Activated CD4-positive, alpha-beta T cell treated with anti-CD3 and anti-CD28 coated beads for 36 hours (primary cell): ENCODE results near the gene LEO1. TPM values are rescaled to one million over a fixed set of nuclear protein-coding genes. Genes with fewer than 3 reads are reported as not detected.
"Not testable (repeated sequence)": the region's sequence is repeated elsewhere in the genome, so short reads cannot be mapped to it uniquely, and the experiment has no call there.

Source experiments
- ATAC-seq: fragments of 200-7000 bp; cut with Tn5 transposase; one replicate; pipeline ENCODE4 v1.10.0; 2021; ENCODE audit warnings: mild to moderate bottlenecking, moderate library complexity
- CTCF ChIA-PET: fragments of 350-600 bp; sonication (Branson Sonifier 250); formaldehyde crosslinking; loops from one replicate; lab custom pipeline; 2021; ENCODE audit warnings: antibody characterized with exemption; lab: Charles Lee
- POLR2A ChIA-PET: fragments of 350-600 bp; sonication (Branson Sonifier 250); formaldehyde crosslinking; loops from one replicate; lab custom pipeline; 2021; ENCODE audit warnings: antibody characterized with exemption, inconsistent platforms; lab: Charles Lee
- DNase-seq: peaks from one replicate; pipeline ENCODE4 v3.0.0-alpha.2; 2020
- H3K27ac Mint-ChIP-seq: one replicate; pipeline ENCODE4 v1.8.0; 2021; ENCODE audit warnings: mixed read lengths
- H3K27me3 Mint-ChIP-seq: one replicate; pipeline ENCODE4 v1.8.0; 2021; ENCODE audit warnings: mixed read lengths
- H3K36me3 Mint-ChIP-seq: one replicate; pipeline ENCODE4 v1.8.0; 2021; ENCODE audit warnings: low read depth, mixed read lengths
- H3K4me1 Mint-ChIP-seq: one replicate; pipeline ENCODE4 v1.8.0; 2021; ENCODE audit warnings: mixed read lengths
- H3K4me3 Mint-ChIP-seq: one replicate; pipeline ENCODE4 v1.8.0; 2021; ENCODE audit warnings: mild to moderate bottlenecking, moderate library complexity, mixed read lengths
- H3K9me3 Mint-ChIP-seq: one replicate; pipeline ENCODE4 v1.8.0; 2021; ENCODE audit warnings: low read depth, mixed read lengths
- intact Hi-C, 2 experiments: fragments of 100-400 bp; cut with DNase I in 1 of 2; cut with micrococcal nuclease in 1 of 2; formaldehyde crosslinking; loops; one replicate each; pipeline versions ENCODE4 v1.14.2 to v1.15.1; 2022 to 2024; cut with DNase I, micrococcal nuclease
- total RNA-seq, 2 experiments: library from RNA; stranded (reverse); gene quantifications; one replicate each; pipeline ENCODE4 v1.2.3, GENCODE V29; 2021

The LEO1 gene
- total RNA-seq, 2 experiments from 2014 or later, result 31.4 to 40.0 TPM

DNA sequence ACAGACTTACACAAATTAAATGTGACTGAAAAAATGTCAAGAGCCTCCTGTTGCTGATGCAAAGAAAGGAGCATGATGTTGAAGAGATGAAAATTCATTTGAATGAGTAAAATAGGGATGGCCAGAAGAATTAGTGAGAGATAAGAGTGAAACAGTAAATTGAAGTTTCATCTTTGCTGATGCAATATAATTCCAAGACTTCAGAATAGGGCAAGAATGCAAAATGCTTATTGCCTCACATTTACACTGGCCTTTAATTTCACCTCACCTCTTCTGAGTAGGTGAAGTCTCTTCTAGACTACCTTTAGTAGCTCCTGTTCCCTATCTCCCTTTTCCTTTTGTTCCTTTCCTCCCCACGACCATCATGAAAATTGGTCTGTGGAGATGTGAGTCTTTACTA lies 32.1 kb upstream of the LEO1 start:
- peaks cover 4% of the 10 kb centered on the region for H3K36me3 Mint-ChIP-seq
- POLR2A ChIA-PET, result interaction anchor here (0.6 kb wide), 1 partner anchor 124 kb away, joined by 3 read pairs; no protein-coding TSS in a partner anchor
- no peaks in the 10 kb centered on the region for H3K27me3 Mint-ChIP-seq
- intact Hi-C loops, result no loop called here
- peaks cover 2% of the 10 kb centered on the region for H3K9me3 Mint-ChIP-seq
- CTCF ChIA-PET, result interaction anchor here (1.4 to 1.5 kb wide), 2 partner anchors 18 to 26 kb away, joined by 3 to 4 read pairs; no protein-coding TSS in a partner anchor
- H3K4me3 Mint-ChIP-seq, result no peak overlapping the region
- no peak for ATAC-seq
- DNase-seq, result no peak
- peaks cover 48% of the 10 kb centered on the region for H3K4me1 Mint-ChIP-seq
- H3K27ac Mint-ChIP-seq, result no peak overlapping the region

DNA sequence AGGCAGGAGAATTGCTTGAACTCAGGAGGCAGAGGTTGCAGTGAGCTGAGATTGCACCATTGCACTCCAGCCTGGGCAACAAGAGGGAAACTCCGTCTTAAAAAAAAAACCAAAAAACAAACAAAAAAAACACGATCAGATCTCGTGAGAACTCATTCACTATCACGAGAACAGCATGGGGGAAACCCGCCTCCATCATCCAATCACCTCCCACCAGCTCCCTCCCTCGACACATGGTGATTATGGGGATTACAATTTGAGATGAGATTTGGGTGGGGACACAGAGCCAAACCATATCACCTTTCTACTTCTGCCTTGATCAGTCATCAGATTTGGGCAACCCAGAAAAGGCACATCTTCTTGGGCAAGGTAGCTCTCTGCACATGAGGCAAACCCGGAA lies 31.5 kb upstream of the LEO1 start:
- CTCF ChIA-PET, result interaction anchor here (0.6 to 1.4 kb wide), 2 partner anchors 19 to 265 kb away, joined by 3 read pairs; no protein-coding TSS in a partner anchor

DNA sequence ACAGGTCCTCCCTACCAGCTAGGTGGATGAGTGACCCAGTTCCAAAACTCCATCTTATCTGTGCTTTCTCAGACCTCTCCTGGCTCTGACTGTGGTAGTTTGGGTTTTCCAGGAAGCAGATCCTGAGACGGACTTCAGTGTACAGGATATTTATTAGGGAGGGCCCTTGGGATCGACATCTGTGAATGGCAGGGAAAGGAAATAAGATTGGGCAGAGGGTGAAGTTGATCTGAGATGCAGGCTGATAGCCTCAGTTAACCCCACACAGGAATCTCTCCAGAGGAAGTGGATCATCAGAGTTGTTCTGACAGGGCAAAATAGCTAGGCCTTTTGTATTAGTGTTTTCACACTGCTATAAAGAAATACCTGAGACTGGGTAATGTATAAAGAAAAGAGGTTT lies 30.8 kb upstream of the LEO1 start:
- ATAC-seq (no peak), DNase-seq (no peak)
- Mint-ChIP-seq H3K4me3 (no peak overlapping the region), H3K27me3 (no peaks in the 10 kb centered on the region), H3K9me3 (peaks cover 2% of the 10 kb centered on the region), H3K4me1 (peaks cover 38% of the 10 kb centered on the region), H3K27ac (no peak overlapping the region), H3K36me3 (peaks cover 4% of the 10 kb centered on the region)
- ChIA-PET CTCF (no interaction called here), POLR2A (no interaction called here)
- intact Hi-C loops, result no loop called here

More for the DNA sequence above, 31.5 kb upstream of the LEO1 start:
- H3K9me3 Mint-ChIP-seq, H3K36me3 Mint-ChIP-seq, ATAC-seq, DNase-seq, intact Hi-C loops, H3K27ac Mint-ChIP-seq, H3K27me3 Mint-ChIP-seq, H3K4me3 Mint-ChIP-seq: not testable (repeated sequence)
- peaks cover 42% of the 10 kb centered on the region for H3K4me1 Mint-ChIP-seq
- POLR2A ChIA-PET, result interaction anchor here (0.6 kb wide), 1 partner anchor 124 kb away, joined by 3 read pairs; no protein-coding TSS in a partner anchor

DNA sequence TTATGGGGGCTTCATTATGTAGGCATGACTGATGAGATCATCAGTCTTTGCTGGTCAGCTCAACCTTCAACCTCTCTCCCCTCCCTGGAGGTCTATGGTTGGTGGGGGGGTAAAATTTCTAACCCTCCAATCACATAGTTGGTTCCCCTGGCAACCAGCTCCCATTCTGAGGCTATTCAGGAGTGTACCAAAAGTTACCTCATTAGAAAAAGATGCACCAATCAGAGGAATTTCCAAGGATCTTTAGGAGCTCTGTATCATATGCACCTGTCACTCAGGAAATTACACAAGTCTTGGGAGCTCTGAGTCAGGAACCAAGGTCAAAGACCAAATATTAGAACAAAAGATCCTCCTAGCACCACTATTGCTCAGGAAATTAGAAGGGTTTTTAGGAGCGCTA lies 21.4 kb upstream of the LEO1 start:
- intact Hi-C loops, result no loop called here
- H3K9me3 Mint-ChIP-seq, result no peaks in the 10 kb centered on the region
- no peaks in the 10 kb centered on the region for H3K4me1 Mint-ChIP-seq
- no peak for ATAC-seq
- no peak overlapping the region for H3K4me3 Mint-ChIP-seq
- H3K27ac Mint-ChIP-seq, result no peak overlapping the region
- no peak for DNase-seq
- ChIA-PET POLR2A (no interaction called here), CTCF (interaction anchor here (1.1 kb wide), 1 partner anchor 13 kb away, joined by 3 read pairs; no protein-coding TSS in a partner anchor)
- H3K36me3 Mint-ChIP-seq, result no peaks in the 10 kb centered on the region
- H3K27me3 Mint-ChIP-seq, result no peaks in the 10 kb centered on the region

DNA sequence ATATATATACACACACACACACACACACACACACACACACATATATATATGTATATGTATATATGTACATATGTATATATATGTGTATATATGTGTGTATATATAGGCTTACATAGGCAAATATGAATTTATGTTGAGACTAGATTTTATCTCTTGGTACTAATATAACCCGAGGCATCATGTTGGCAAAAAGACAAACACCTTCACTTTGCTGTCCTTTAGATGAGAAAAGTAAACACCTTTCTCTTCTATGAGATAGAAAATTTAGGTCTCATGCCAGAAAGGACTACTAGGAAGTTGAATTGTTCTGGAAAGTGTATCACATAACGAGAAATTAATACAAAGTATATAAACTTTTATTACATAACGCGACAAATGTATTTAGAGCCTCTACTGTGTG lies 19.6 kb upstream of the LEO1 start:
- Mint-ChIP-seq H3K36me3 (no peaks in the 10 kb centered on the region), H3K27me3 (no peaks in the 10 kb centered on the region), H3K9me3 (no peaks in the 10 kb centered on the region), H3K27ac (no peak overlapping the region), H3K4me3 (no peak overlapping the region), H3K4me1 (no peaks in the 10 kb centered on the region)
- ChIA-PET POLR2A (interaction anchor here (0.7 kb wide), 1 partner anchor 25 kb away, joined by 3 read pairs; no protein-coding TSS in a partner anchor), CTCF (interaction anchor here (0.7 kb wide), 1 partner anchor 14 kb away, joined by 3 read pairs; no protein-coding TSS in a partner anchor)
- intact Hi-C loops, result no loop called here
- ATAC-seq, result no peak
- DNase-seq, result no peak

DNA sequence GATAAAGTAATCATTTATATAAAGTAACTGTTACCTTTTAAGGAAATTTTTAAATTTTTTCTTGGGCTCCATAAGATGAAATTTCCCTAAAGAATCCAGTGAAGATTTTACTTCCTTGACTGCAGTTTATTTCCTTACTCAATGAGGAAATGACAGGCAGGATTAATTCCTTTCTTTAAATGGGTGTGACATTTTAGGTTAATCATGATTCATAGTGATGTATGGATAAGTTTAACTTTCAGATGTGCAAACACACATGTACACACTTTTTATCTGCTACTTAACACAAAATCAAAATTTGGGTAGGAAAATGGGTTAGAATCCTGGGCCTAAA lies 11.2 kb upstream of the LEO1 start:
- Mint-ChIP-seq H3K4me3 (no peak overlapping the region), H3K4me1 (peaks cover 16% of the 10 kb centered on the region), H3K9me3 (no peaks in the 10 kb centered on the region), H3K27me3 (no peaks in the 10 kb centered on the region), H3K27ac (peak overlapping the region; percentile 65), H3K36me3 (no peaks in the 10 kb centered on the region)
- ChIA-PET POLR2A (no interaction called here), CTCF (interaction anchor here (1.0 kb wide), 1 partner anchor 16 kb away, joined by 4 read pairs; no protein-coding TSS in a partner anchor)
- intact Hi-C loops, result loop anchor here (1.0 to 2.0 kb wide), 9 partner anchors 24 to 244 kb away; partner anchors contain the start of gene MAPK6 (in 1 of the 2)
- ATAC-seq (no peak), DNase-seq (no peak)

DNA sequence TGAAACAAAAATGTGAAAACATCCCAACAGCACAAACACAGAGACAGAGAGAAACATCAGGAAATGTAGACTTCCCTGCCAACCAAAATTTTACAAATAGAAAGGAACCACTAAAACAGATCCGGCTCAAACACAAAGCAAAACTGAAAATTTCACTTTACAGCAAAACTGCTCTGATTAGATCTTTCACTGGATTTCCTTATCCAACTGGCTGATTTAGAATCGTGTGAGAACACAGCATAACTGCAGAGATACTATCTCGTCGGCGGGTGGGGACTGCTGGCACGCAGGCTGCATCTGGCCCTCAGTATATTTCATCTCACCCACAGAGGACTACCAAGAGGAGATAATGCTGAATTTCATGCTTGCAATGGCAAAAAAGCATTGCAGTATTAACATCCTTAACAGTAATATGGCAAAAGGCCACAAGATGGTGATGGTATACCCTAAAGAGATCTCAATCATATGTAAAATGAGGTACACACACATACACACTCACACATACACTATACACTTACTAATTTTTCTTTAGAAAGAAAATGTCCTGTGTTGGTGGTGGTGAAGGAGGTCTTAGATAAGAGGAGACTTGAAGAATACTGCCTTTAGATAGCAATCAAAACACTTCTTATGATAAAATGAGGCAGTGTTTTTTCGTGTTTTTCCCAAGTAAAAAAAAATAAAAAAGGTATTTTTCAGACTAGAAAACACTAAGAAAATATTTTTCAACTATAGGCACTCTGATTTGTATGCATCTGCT lies 10.6 kb upstream of the LEO1 start:
- peak overlapping the region; percentile 78 for H3K27ac Mint-ChIP-seq
- no peaks in the 10 kb centered on the region for H3K27me3 Mint-ChIP-seq
- H3K9me3 Mint-ChIP-seq, result no peaks in the 10 kb centered on the region
- CTCF ChIA-PET, result interaction anchor here (0.7 to 3.2 kb wide), 7 partner anchors 11 to 244 kb away, joined by 3 to 24 read pairs (median 6); partner anchors contain the start of gene LEO1
- H3K4me3 Mint-ChIP-seq, result peak overlapping the region; percentile 63
- peaks cover 16% of the 10 kb centered on the region for H3K4me1 Mint-ChIP-seq
- POLR2A ChIA-PET, result interaction anchor here (0.7 kb wide), 1 partner anchor 39 kb away, joined by 4 read pairs; no protein-coding TSS in a partner anchor
- no peaks in the 10 kb centered on the region for H3K36me3 Mint-ChIP-seq
- peak; percentile 96 for ATAC-seq
- peak; percentile 77 for DNase-seq
- intact Hi-C loops, result loop anchor here (1.0 to 2.0 kb wide), 9 partner anchors 24 to 245 kb away; partner anchors contain the start of gene MAPK6 (in 1 of the 2)

DNA sequence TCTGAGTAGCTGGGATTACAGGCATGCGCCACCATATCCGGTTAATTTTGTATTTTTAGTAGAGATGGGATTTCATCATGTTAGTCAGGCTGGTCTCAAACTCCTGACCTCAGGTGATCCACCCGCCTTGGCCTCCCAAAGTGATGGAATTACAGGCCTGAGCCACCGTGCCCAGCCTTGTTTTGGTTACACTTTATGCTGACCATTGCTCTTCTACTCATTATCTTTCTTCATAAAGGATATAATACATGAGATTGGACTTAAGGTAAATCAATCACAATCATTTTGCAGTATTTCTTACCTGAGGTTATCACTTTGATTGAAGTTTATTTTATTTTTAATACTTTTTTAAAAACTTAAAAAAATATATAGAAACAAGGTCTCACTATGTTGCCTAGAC lies 2.2 kb upstream of the LEO1 start:
- CTCF ChIA-PET, result no interaction called here

DNA sequence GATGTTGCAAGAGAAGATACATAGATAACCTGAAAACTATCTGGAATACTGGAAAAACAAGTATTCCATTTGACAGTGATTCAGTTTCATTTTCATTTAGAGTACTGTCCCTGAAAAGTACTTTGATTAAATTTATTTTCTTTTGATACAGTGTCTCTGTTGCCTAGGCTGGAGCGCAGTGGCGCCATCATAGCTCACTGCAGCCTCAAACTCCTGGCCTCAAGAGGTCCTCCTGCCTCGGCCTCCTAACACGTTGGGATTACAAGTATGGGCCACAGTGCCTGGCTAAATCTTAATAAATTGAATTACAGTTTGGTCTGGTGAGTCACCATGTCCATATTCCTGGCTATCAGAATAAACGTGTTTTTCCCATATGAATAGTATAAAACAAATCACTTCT lies 1.6 kb upstream of the LEO1 start:
- ATAC-seq (no peak), DNase-seq (no peak)
- ChIA-PET POLR2A (interaction anchor here (0.7 kb wide), 1 partner anchor 240 kb away, joined by 3 read pairs; no protein-coding TSS in a partner anchor), CTCF (no interaction called here)
- Mint-ChIP-seq H3K4me3 (no peak overlapping the region), H3K27ac (no peak overlapping the region), H3K9me3 (peaks cover under 1% of the 10 kb centered on the region), H3K4me1 (peaks cover 21% of the 10 kb centered on the region), H3K36me3 (peaks cover 11% of the 10 kb centered on the region), H3K27me3 (no peaks in the 10 kb centered on the region)
- intact Hi-C loops, result loop anchor here in 1 of 2 experiments (5.0 kb wide), 2 partner anchors 34 to 204 kb away; no protein-coding TSS in a partner anchor

More for the DNA sequence above, 2.2 kb upstream of the LEO1 start:
- H3K4me3 Mint-ChIP-seq, result no peak overlapping the region
- H3K36me3 Mint-ChIP-seq, result peaks cover 11% of the 10 kb centered on the region
- intact Hi-C loops, result loop anchor here in 1 of 2 experiments (5.0 kb wide), 2 partner anchors 34 to 204 kb away; no protein-coding TSS in a partner anchor
- ATAC-seq (no peak), DNase-seq (no peak)
- H3K4me1 Mint-ChIP-seq, result peaks cover 21% of the 10 kb centered on the region
- POLR2A ChIA-PET, result no interaction called here
- H3K27me3 Mint-ChIP-seq, result no peaks in the 10 kb centered on the region
- no peak overlapping the region for H3K27ac Mint-ChIP-seq
- H3K9me3 Mint-ChIP-seq, result no peaks in the 10 kb centered on the region

DNA sequence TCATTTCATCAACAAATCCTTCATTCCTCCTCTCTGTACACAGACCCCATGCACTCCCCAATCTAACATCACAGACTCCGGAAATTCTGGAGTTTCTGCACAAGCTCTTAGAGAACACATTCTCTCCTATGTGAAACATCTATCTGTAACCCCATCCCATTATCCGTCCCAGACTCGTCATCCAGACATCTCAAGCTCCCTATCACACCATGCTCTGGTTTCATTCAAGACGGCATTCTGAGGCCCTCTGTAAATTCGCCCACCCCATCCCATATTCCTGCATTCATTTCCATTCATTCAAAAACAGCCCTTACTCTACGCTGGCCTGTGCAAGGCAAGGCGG lies 575 bp downstream of the LEO1 start:
- DNase-seq (no peak), ATAC-seq (no peak)
- no peaks in the 10 kb centered on the region for H3K27me3 Mint-ChIP-seq
- H3K9me3 Mint-ChIP-seq, result peaks cover 8% of the 10 kb centered on the region
- CTCF ChIA-PET, result interaction anchor here (0.7 to 2.4 kb wide), 12 partner anchors 10 to 319 kb away, joined by 3 to 9 read pairs (median 4); no protein-coding TSS in a partner anchor
- peak overlapping the region; percentile 100 for H3K4me3 Mint-ChIP-seq
- H3K36me3 Mint-ChIP-seq, result peaks cover 25% of the 10 kb centered on the region
- POLR2A ChIA-PET, result interaction anchor here (0.6 to 1.3 kb wide), 5 partner anchors 35 to 338 kb away, joined by 3 to 5 read pairs (median 3); no protein-coding TSS in a partner anchor
- peak overlapping the region; percentile 94 for H3K27ac Mint-ChIP-seq
- peaks cover 25% of the 10 kb centered on the region for H3K4me1 Mint-ChIP-seq
- intact Hi-C loops, result loop anchor here (1.0 to 5.0 kb wide), 7 partner anchors 36 to 235 kb away; partner anchors contain the start of genes MAPK6 (in 1 of the 2) and TMOD3 (in 1 of the 2)
